ENCODE measurements around the gene NIPSNAP2. TPM values are rescaled to one million over a fixed set of nuclear protein-coding genes. Genes with fewer than 3 reads are reported as not detected.
"Not testable (repeated sequence)": the region's sequence is repeated elsewhere in the genome, so short reads cannot be mapped to it uniquely, and the experiment has no call there.

NIPSNAP2 gene
- total RNA-seq, 1 experiment from 2014 or later, result 79.2 TPM

DNA sequence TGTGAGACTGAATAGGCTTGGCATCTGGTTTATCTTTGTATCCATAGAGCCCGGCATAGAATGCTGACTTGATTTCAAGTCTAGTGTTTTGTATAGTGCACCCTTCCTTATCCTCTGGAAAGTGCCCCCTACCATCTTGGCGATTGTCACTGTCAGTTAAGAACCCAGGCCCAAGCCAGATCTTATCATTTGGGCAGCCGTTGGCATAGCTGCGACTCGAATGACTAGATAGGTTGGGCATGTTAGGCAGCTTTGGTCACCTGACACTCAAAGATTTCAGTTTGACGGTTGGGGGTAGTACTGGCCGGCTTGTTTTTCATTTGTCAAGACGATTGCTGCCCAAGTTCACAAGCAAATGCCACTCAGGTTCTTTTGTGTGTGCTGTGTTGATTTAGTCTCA, 6.6 kb downstream of the NIPSNAP2 start:
- no peak for DNase-seq (ENCODE audit: low spot score)
- in situ Hi-C loops (cut with HindIII; ENCODE audit: low sequenced_read_pairs), result no loop called here

GRCh38 chr7:55973747-55974250, 9.4 kb downstream of the NIPSNAP2 start:
- in situ Hi-C loops (cut with HindIII; ENCODE audit: low sequenced_read_pairs), result no loop called here
- no peak for DNase-seq (ENCODE audit: low spot score)

GRCh38 chr7:55975988-55976633, 11.7 kb downstream of the NIPSNAP2 start:
- in situ Hi-C loops (cut with HindIII; ENCODE audit: low sequenced_read_pairs), result no loop called here
- DNase-seq (ENCODE audit: low spot score), result no peak

- peak; percentile 55 for DNase-seq (ENCODE audit: low spot score)
- in situ Hi-C loops (cut with HindIII; ENCODE audit: low sequenced_read_pairs), result no loop called here
Measured at GRCh38 chr7:55977831-55978230, 13.4 kb downstream of the NIPSNAP2 start.

- no peak for DNase-seq (ENCODE audit: low spot score)
- in situ Hi-C loops (cut with HindIII; ENCODE audit: low sequenced_read_pairs), result no loop called here
Measured at GRCh38 chr7:55980266-55980665, 15.9 kb downstream of the NIPSNAP2 start.

DNA sequence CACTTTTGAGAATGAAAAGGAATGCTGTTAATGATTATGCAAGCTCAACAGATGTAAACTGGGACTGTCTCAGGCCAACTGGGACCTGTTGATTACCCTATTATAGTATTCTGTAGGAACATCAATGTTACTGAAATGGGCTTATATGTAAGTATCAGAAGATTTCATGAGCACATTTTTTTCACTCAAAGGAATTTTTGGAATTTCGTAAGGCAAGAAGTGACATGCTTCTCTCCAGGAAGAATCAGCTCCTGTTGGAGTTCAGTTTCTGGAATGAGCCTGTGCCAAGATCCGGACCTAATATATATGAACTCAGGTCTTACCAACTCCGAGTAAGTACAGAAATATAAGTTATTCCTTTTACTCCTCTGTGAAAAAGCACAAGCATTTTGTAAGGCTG, 19.2 kb downstream of the NIPSNAP2 start:
- in situ Hi-C loops (cut with HindIII; ENCODE audit: low sequenced_read_pairs), result no loop called here
- DNase-seq (ENCODE audit: low spot score), result no peak

GRCh38 chr7:55992346-55992745, 28.0 kb downstream of the NIPSNAP2 start:
- in situ Hi-C loops (cut with HindIII; ENCODE audit: low sequenced_read_pairs), result no loop called here
- no peak for DNase-seq (ENCODE audit: low spot score)

DNA sequence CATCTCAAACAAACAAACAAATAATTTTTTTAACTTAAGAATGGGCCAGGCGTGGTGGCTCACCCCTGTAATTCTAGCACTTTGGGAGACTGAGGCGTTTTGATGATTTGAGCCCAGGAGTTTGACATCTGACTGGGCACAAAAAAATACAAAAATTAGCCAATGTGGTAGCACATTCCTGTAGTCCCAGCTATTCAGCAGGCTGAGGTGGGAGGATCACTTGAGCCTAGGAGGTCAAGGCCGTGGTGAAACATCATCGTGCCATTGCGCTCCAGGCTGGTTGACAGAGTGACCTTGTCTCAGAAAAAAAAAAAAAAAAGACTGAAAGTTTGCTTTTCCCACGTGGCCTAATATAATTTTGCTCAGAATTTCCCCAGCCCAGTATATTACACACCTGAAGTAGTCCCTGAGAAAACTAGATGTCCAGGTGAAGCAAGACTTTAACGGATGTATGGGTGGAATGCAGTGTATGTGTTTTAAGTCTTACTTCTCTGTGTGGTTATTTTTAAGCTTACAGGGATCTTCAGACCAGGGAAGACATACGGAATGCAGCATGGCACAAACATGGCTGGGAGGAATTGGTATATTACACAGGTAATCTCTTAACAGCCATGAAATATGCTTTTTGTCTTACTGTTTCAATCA, 32.6 kb downstream of the NIPSNAP2 start:
- in situ Hi-C loops (cut with HindIII; ENCODE audit: low sequenced_read_pairs), result no loop called here
- no peak for DNase-seq (ENCODE audit: low spot score)

GRCh38 chr7:56003749-56004148, 39.4 kb downstream of the NIPSNAP2 start:
- DNase-seq (ENCODE audit: low spot score), result no peak
- in situ Hi-C loops (cut with HindIII; ENCODE audit: low sequenced_read_pairs), result no loop called here

DNA sequence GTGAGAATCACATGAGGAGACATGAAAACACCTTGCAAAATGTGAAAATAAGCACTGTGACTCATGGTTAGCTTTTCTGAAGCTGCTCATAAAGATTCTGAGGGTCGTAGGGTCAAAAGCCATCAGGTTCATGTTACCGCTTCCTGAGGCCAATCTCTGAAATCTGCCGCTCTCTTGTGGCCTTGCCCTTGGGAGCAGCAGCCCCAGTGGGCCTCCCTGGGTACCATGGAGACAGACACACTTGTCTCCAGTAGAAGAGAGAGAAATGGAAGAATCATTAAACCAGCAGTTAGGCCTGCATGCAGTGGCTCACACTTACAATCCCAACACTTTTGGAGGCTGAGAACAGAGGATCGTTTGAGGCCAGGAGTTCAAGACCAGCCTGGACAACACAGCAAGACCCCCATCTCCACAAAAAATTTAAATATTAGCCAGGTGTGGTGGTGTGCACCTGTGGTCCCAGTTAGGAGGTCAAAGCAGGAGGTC, 42.8 kb downstream of the NIPSNAP2 start:
- in situ Hi-C loops (cut with HindIII; ENCODE audit: low sequenced_read_pairs), result no loop called here
- no peak for DNase-seq (ENCODE audit: low spot score)

DNA sequence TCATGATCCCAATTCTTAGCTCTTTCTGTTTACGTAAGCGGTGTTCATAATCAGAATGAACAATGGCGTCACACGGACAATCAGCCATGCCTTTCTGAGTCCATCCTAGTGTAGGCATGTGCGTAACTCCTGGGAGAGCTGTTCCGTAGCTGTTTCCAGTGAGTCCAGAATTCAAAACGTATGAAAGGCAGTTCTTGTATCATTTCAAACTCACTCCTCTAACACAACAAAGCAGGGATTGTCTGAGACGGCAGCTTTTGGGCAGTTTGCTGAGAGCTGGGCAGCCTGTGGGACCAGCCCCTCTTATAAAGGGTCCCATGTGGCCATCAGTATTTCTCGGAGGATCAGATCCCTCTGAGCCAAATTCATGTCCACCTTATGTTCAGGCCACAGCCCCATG, 43.5 kb downstream of the NIPSNAP2 start:
- DNase-seq (ENCODE audit: low spot score), result no peak
- in situ Hi-C loops (cut with HindIII; ENCODE audit: low sequenced_read_pairs), result no loop called here

DNA sequence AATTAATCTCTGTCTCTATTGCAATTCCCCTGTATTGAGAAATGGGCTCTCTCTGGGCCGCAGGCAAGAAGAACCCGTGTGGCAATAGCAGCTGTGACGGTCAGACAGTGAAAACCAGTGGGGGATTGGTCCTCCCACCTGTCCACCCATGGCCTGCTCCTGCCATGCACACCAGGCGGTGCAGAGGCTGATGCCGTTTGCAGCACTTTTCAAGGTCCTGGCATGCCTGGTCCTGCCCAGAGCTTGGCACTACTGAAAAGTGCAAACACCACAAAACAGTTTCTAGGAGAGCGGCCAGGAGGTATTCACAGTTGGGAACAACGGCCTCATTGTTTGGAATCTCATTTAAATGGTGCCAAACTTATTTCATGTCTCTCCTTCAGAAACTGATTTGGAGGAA, 45.3 kb downstream of the NIPSNAP2 start:
- DNase-seq (ENCODE audit: low spot score), result peak; percentile 49
- in situ Hi-C loops (cut with HindIII; ENCODE audit: low sequenced_read_pairs), result no loop called here

- in situ Hi-C loops (cut with HindIII; ENCODE audit: low sequenced_read_pairs); DNase-seq (ENCODE audit: low spot score): not testable (repeated sequence)
Measured at GRCh38 chr7:56017015-56017414, 52.6 kb downstream of the NIPSNAP2 start.

DNA sequence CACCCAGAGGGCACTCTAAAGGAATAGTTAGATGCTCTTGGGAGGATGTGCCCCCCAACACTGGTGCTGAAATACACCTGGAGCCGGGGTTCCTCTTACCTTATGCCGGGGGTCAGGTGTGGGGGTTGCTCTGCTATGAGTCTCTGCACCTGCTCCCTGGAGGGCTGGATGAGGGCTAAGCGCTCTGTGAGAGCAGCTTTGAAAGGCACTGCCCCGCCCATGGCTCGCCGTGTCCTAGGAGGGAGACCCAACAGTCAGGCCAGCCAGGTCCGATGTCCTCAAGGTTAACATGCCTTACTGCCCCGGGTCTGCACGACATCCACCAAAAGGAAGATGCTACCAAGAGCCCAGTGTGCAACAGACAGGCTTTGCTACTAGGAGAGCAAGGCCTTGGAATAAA, 55.1 kb downstream of the NIPSNAP2 start:
- in situ Hi-C loops (cut with HindIII; ENCODE audit: low sequenced_read_pairs), result no loop called here
- DNase-seq (ENCODE audit: low spot score), result no peak

- in situ Hi-C loops (cut with HindIII; ENCODE audit: low sequenced_read_pairs), result no loop called here
- DNase-seq (ENCODE audit: low spot score), result no peak
Measured at GRCh38 chr7:56023500-56023899, 59.1 kb downstream of the NIPSNAP2 start.

DNA sequence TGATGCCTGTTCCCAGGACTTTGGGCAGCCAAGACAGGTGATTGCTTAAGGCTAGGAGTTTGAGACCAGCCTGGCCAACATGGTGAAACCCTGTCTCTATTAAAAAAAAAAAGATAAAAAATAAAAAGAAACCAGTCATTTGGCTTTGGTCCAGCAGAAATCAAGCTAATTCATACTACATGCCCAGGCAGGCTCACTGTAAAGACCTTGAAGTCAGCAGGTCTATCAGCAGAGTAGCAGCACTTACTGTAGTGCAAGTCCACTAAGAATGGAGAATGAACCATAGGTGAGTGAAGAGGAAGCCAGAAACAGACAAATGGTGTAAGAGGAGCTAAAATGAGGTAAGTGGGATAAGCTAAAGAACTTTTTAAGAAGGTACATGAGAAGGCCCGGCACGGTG, 62.2 kb downstream of the NIPSNAP2 start:
- no peak for DNase-seq (ENCODE audit: low spot score)
- in situ Hi-C loops (cut with HindIII; ENCODE audit: low sequenced_read_pairs), result no loop called here

DNA sequence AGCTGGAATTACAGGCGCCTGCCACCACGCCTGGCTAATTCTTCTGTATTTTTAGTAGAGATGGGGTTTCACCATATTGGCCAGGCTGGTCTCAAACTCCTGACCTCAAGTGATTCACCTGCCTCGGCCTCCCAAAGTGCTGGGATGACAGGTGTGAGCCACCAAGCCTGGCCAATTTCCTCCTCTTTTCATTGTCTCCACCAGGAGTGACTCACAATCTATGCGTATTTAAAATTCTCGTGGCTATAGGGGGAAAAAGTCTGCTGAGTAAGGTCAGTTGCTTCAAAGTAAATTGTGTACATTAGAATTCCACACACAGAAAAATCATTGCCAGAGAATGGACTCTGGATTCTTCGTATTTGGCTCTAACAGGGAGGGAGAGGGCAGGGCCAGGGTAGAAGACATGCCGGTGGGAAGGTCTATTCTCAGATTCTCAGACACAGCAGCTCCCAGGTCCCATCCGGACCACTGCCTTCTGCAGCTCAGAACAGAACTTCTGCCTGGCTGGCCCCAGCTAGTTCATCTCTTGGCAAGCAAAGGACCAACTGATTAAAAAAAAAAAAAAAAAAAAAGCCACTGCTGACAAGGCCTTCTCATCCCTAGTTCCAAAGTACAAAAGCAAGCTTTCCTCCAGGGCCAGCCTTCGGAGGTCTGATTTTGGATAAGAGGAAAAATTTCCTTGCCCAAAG, 64.7 kb downstream of the NIPSNAP2 start:
- in situ Hi-C loops (cut with HindIII; ENCODE audit: low sequenced_read_pairs), result no loop called here
- no peak for DNase-seq (ENCODE audit: low spot score)

DNA sequence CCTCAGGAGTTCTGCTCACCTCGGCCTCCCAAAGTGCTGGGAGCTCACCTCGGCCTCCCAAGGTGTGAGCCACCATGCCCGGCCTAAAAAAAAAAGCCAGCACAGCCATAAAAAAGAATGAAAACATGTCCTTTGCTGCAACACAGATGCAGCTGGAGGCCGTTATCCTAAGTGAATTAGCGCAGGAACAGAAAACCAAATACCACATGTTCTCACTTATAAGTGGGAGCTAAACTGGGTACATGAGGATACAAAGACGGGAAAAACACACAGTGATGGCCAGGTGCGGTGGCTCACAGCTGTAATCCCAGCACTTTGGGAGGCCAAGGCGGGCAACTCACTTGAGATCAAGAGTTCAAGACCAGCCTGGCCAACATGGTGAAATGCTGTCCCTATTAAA, 66.0 kb downstream of the NIPSNAP2 start:
- in situ Hi-C loops (cut with HindIII; ENCODE audit: low sequenced_read_pairs), result no loop called here
- DNase-seq (ENCODE audit: low spot score), result no peak

DNA sequence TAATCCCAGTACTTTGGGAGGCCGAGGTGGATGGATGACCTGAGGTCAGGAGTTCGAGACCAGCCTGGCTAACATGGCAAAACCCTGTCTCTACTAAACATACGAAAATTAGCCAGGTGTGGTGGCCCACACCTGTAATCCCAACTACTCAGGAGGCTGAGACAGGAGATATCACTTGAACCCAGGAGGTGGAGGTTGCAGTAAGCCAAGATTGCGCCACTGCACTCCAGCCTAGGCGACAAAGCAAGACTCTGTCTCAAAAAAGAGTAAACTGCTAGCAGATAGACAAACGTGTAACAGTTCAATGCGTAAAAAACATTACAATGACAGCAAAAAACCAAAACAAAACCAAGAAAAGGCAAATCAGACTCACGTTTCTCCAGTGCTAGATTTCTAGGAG, 67.2 kb downstream of the NIPSNAP2 start:
- in situ Hi-C loops (cut with HindIII; ENCODE audit: low sequenced_read_pairs); DNase-seq (ENCODE audit: low spot score): not testable (repeated sequence)

DNA sequence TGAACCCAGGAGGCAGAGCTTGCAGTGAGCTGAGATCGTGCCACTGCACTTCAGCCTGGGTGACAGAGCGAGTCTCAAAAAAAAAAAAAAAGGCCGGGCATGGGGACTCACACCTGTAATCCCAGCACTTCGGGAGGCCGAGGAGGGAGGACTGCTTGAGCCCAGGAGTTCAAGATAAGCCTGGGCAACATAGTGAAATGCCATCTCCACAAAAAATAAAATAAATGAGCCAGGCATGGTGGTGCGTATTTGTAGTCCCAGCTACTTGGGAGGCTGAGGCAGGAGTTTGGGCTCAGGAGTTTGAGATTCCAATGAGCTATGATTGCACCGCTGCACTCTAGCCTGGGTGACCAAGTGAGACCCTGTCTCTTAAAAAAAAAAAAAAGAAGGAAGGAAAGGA, 68.2 kb downstream of the NIPSNAP2 start:
- DNase-seq (ENCODE audit: low spot score); in situ Hi-C loops (cut with HindIII; ENCODE audit: low sequenced_read_pairs): not testable (repeated sequence)
